Stimulated activated effector memory CD8-positive, alpha-beta T cell treated with anti-CD3 and anti-CD28 coated beads, Interleukin-12 subunit alpha, Interleukin-12 subunit beta, amount 100 ng/mL, for 72 hours (primary cell): Measurements from ENCODE around the gene MRPL40.

Experiments
- ATAC-seq: fragments of 150-1000 bp; cut with Tn5 transposase; 2 replicates; pipeline ENCODE4 v1.10.0; 2021
- DNase-seq, 2 donors: peaks; one replicate each; pipeline ENCODE4 v3.0.0; 2021 to 2022; ENCODE audit warnings: low spot score in 2 of 2
- H3K27ac Mint-ChIP-seq: one replicate; pipeline ENCODE4 v1.8.0; 2022; ENCODE audit warnings: mild to moderate bottlenecking, mixed read lengths
- H3K36me3 Mint-ChIP-seq: one replicate; pipeline ENCODE4 v1.8.0; 2022; ENCODE audit warnings: mild to moderate bottlenecking, mixed read lengths
- H3K4me1 Mint-ChIP-seq: one replicate; pipeline ENCODE4 v1.8.0; 2022; ENCODE audit warnings: mixed read lengths
- H3K4me3 Mint-ChIP-seq: one replicate; pipeline ENCODE4 v1.8.0; 2022; ENCODE audit warnings: mild to moderate bottlenecking, mixed read lengths
- H3K9me3 Mint-ChIP-seq: one replicate; pipeline ENCODE4 v1.8.0; 2022; ENCODE audit warnings: mixed read lengths

The MRPL40 gene

GRCh38 chr22:19432133-19432851 is at the start of gene MRPL40:
MRPL40 (plus strand) TSS chr22:19432545; CDS start chr22:19432555, 10 bp downstream.
- Mint-ChIP-seq H3K36me3 (peaks cover 69% of the 10 kb centered on the region), H3K4me1 (peaks cover 45% of the 10 kb centered on the region), H3K4me3 (peak within 1 kb of the TSS; percentile 79), H3K27ac (peak within 1 kb of the TSS; percentile 89), H3K9me3 (no peaks in the 10 kb centered on the region)
- ATAC-seq (peak; percentile 90), DNase-seq (peak; percentile 81 to 94)

GRCh38 chr22:19383292-19383691 is 49.1 kb upstream of the MRPL40 start:
- no peaks in the 10 kb centered on the region for H3K9me3 Mint-ChIP-seq
- peaks cover 100% of the 10 kb centered on the region for H3K36me3 Mint-ChIP-seq
- DNase-seq (no peak), ATAC-seq (no peak)
- no peaks in the 10 kb centered on the region for H3K4me1 Mint-ChIP-seq
- H3K4me3 Mint-ChIP-seq, result no peak overlapping the region
- no peak overlapping the region for H3K27ac Mint-ChIP-seq

DNA sequence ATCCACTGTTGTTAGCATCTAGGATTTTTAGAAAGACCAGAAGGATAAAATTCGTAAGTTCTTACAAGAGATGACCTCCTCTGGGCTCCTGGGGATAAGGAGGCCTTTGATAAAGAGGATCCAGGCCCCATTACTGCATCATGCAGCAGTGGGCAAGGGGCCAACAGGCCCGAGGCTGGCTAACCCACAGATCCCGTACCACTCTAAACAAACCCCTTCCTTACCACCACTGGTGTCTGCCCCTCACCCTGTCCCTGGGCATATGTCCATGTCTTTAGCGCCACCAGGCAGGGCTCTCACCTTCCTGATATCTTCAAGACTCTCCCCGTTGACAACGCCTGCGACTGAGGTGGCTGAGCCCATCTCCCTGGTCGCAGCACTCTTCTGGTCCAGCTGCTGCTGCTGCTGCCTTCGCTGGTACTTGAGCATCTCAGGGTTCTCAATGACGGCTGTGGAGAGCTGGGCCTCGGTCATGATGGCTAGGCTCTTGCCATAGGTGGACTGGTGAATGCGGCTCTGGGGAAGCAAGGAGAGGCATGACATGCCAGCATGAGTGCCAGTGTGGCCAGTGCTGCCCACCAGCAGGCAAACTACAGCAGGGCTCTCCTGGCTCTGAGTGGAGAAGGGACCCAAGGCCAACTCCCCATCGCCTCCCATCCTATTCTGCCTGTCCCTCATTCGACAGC is 47.0 kb upstream of the MRPL40 start:
- ATAC-seq, result no peak
- DNase-seq, result no peak
- no peak overlapping the region for H3K4me3 Mint-ChIP-seq
- H3K9me3 Mint-ChIP-seq, result no peaks in the 10 kb centered on the region
- no peaks in the 10 kb centered on the region for H3K4me1 Mint-ChIP-seq
- H3K27ac Mint-ChIP-seq, result no peak overlapping the region
- H3K36me3 Mint-ChIP-seq, result peaks cover 100% of the 10 kb centered on the region

GRCh38 chr22:19386248-19386647 is 46.1 kb upstream of the MRPL40 start:
- H3K9me3 Mint-ChIP-seq, result no peaks in the 10 kb centered on the region

GRCh38 chr22:19387038-19387437 is 45.3 kb upstream of the MRPL40 start:
- H3K4me3 Mint-ChIP-seq, result no peak overlapping the region
- no peak overlapping the region for H3K27ac Mint-ChIP-seq
- DNase-seq, result no peak
- H3K4me1 Mint-ChIP-seq, result no peaks in the 10 kb centered on the region
- ATAC-seq, result no peak
- peaks cover 100% of the 10 kb centered on the region for H3K36me3 Mint-ChIP-seq
- H3K9me3 Mint-ChIP-seq, result no peaks in the 10 kb centered on the region

More at GRCh38 chr22:19386248-19386647, 46.1 kb upstream of the MRPL40 start:
- no peaks in the 10 kb centered on the region for H3K4me1 Mint-ChIP-seq
- ATAC-seq (no peak), DNase-seq (no peak)
- no peak overlapping the region for H3K4me3 Mint-ChIP-seq
- H3K27ac Mint-ChIP-seq, result no peak overlapping the region
- H3K36me3 Mint-ChIP-seq, result peaks cover 100% of the 10 kb centered on the region

DNA sequence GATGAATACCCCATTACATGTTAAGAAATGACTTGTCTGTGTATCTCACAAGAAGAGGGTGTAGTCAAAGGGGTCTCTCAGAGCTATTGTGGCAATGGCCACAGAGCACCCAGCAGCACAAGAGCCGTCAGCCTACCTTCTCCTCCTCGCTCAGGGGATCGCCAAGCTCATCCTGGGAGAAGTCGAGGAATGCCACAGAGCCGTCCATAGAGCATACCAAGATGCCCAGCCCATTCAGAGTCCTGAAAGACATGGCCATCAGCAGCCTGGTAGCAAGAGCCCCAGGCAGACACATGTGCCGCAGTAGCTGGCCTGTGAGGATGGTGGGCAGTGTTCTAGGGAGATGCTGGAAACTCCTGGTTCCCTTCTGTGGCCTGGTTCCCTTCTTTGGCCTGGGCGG is 44.8 kb upstream of the MRPL40 start:
- ATAC-seq (no peak), DNase-seq (no peak)
- no peaks in the 10 kb centered on the region for H3K4me1 Mint-ChIP-seq
- H3K36me3 Mint-ChIP-seq, result peaks cover 100% of the 10 kb centered on the region
- H3K27ac Mint-ChIP-seq, result no peak overlapping the region
- H3K4me3 Mint-ChIP-seq, result no peak overlapping the region
- H3K9me3 Mint-ChIP-seq, result no peaks in the 10 kb centered on the region

DNA sequence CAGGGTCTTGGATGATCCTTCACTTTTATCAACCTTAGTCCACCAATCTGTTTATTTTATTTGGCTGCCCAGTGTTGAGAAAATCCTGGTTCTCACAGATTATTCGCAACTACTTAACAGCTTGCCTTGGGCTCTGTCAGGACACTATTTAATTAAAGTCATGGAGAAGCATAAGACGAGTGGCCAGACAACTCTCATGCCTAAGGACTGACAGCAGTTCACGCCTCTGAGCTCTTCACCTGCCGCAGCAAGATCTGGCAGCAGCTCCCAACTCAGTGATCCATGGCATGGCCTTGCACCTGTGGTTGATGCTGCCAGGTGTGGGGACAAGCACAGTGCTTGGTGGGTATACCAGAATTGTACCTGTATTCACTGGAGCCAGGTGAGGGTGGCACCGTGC is 38.6 kb upstream of the MRPL40 start:
- H3K9me3 Mint-ChIP-seq, result no peaks in the 10 kb centered on the region
- H3K4me1 Mint-ChIP-seq, result no peaks in the 10 kb centered on the region
- DNase-seq (no peak), ATAC-seq (no peak)
- no peak overlapping the region for H3K27ac Mint-ChIP-seq
- H3K36me3 Mint-ChIP-seq, result peaks cover 96% of the 10 kb centered on the region
- H3K4me3 Mint-ChIP-seq, result no peak overlapping the region

DNA sequence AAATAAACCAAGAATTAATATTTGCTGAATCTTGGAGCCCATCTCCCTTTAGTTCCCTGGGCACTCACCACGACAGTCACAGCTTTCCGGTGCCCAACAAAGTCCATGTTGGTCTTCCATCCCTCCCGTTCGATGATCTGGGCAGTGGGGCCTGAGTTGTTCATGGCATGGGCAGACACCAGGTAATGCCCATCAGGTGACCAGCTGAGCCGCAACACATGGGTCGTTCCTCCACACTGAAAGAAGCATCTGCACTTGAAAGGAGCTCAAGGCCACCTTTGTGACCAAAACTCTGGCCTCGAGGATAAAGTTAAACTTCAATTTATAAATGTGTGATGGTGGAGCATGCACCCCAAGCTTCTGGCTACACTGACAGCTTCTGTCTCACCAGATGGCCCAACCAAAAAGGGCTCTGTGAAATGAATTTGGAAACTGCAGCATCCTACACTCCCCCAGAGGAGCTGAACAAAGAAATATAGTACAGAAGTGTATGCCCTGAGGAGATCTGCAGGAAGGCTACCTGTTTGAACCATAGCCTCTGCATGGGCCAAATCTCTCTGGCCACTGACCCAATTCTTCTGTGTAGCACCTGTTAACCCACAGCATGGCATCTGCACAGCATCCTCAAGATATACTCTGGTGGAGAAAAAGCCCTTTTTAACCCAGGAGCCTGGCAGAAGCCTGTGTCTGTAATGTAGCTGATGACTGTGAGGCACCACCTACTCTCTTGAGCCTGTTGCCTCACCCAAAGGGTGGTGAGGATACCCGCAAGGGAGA is 37.9 kb upstream of the MRPL40 start:
- Mint-ChIP-seq H3K36me3 (peaks cover 96% of the 10 kb centered on the region), H3K4me3 (no peak overlapping the region), H3K27ac (peak overlapping the region; percentile 56), H3K9me3 (no peaks in the 10 kb centered on the region), H3K4me1 (no peaks in the 10 kb centered on the region)
- ATAC-seq (no peak), DNase-seq (no peak)

DNA sequence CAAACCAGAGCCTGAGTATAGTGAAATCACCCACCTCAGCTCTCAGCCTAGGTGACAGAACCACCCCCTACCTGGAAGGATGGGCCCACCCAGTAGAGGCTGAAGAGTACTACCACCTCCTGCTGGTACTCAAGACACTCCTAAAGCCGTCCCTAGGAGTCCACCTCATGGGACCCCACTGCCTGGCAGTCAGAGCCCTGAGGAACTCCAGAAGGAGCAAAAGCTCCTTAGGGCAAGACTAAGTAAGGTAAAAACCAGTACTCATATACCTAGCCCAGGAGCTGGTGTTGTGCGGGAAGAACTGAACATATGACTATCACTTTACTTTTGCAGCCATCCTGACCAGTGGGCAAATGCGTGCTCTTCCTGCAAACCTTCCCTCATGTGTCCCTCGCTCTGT is 37.1 kb upstream of the MRPL40 start:
- H3K4me3 Mint-ChIP-seq, result no peak overlapping the region
- peaks cover 94% of the 10 kb centered on the region for H3K36me3 Mint-ChIP-seq

DNA sequence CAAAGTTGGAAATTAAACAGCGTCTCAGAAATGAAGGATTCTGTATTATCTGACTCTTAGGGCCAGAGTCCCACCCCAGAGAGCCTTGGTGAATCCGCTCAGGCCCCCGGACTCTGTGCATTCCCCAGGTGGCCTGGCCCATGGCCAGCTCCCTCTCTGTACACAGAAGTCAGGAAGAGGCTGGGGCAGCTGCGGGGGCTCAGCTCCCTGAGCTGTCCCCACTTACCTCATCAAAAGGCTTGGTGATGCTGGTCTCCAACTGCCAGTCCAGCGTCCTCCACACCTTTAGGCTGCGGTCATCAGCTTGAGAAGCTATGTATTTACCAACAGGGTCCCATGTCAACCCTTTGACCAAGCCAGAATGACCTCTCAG is 35.8 kb upstream of the MRPL40 start:
- DNase-seq, result no peak
- Mint-ChIP-seq H3K4me1 (no peaks in the 10 kb centered on the region), H3K27ac (no peak overlapping the region), H3K4me3 (no peak overlapping the region), H3K9me3 (no peaks in the 10 kb centered on the region), H3K36me3 (peaks cover 89% of the 10 kb centered on the region)
- no peak for ATAC-seq

More for the DNA sequence above, 37.1 kb upstream of the MRPL40 start:
- ATAC-seq, result no peak
- no peaks in the 10 kb centered on the region for H3K9me3 Mint-ChIP-seq
- DNase-seq, result no peak
- no peaks in the 10 kb centered on the region for H3K4me1 Mint-ChIP-seq
- H3K27ac Mint-ChIP-seq, result peak overlapping the region; percentile 56

DNA sequence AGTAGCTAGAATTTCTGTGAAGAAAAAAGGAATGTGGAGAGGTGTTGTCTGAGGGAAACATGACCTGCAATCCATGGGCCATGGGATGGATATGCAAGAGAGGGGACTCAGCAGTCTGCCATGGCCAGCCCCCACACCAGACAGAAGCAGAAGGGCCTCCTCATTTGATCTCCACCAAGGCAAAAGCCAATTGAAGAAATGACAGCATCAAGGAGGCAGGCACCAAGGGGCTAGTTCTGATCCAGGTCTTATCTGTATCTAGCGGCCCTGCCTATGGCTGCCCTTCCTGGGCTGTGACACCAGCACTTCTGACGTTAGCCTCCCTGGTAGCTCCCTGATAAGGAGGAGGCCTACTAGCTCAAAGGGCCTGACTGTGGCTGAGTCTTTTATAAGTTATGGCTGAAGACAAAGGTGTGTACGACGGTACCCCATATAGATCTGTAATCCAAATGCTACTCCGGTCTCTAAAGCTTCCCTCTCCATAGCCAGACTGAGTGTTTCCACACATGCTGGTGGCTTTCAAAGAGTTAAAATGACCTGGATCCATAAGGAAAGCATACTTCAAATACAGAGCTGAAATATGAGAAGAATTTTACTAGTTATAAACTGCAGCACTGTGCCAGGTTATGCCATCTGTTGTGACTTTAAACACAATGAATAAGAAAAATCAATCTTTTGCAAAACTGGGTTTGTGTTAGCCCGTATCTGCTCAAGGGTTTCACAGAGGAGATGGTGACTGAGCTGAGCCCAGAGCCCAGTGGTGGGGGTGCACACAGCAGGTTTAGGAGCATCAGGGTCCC is 35.2 kb upstream of the MRPL40 start:
- peaks cover 89% of the 10 kb centered on the region for H3K36me3 Mint-ChIP-seq
- DNase-seq, result no peak
- no peaks in the 10 kb centered on the region for H3K9me3 Mint-ChIP-seq
- ATAC-seq, result no peak
- no peak overlapping the region for H3K4me3 Mint-ChIP-seq
- H3K4me1 Mint-ChIP-seq, result no peaks in the 10 kb centered on the region
- H3K27ac Mint-ChIP-seq, result peak overlapping the region; percentile 41

DNA sequence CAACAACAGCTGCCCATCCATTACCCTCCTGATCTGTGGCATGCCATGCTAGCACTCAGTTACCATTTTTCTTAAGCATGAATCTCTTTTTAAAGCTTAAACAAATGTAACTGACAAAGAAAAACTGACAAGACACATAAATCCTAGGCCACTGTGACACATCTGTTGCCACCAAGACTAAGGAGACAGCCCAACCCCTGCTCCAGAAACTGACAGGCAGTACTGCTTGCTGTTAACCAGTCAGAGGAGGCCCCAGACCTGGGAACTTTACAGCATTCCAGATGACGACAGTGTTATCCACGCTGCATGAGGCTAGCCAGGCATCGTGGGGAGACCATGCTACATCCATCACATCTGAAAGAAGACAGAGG is 34.6 kb upstream of the MRPL40 start:
- Mint-ChIP-seq H3K36me3 (peaks cover 89% of the 10 kb centered on the region), H3K27ac (peak overlapping the region; percentile 41), H3K9me3 (no peaks in the 10 kb centered on the region), H3K4me1 (no peaks in the 10 kb centered on the region), H3K4me3 (no peak overlapping the region)
- ATAC-seq, result no peak
- DNase-seq, result no peak

- Mint-ChIP-seq H3K36me3 (peaks cover 89% of the 10 kb centered on the region), H3K27ac (peak overlapping the region; percentile 41), H3K4me3 (no peak overlapping the region), H3K4me1 (no peaks in the 10 kb centered on the region), H3K9me3 (no peaks in the 10 kb centered on the region)
- ATAC-seq, result no peak
- no peak for DNase-seq
Observed at GRCh38 chr22:19398206-19398605, 34.1 kb upstream of the MRPL40 start.

DNA sequence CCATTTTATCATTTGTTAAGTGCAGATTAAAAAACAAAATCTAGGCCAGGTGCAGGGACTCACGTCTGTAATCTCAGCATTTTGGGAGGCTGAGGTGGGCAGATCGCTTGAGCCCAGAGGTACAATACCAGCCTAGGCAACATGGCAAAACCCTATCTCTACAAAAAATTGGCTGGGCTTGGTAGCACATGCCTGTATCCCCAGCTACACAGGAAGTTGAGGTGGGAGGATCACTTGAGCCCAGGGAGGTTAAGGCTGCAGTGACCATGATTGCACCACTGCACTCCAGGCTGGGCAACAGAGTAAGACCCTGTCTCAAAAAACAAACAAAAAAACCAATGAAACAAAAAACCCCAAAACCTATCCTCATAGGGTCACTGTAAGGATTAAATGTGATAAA is 33.7 kb upstream of the MRPL40 start:
- no peaks in the 10 kb centered on the region for H3K9me3 Mint-ChIP-seq
- ATAC-seq (no peak), DNase-seq (no peak)
- no peaks in the 10 kb centered on the region for H3K4me1 Mint-ChIP-seq
- no peak overlapping the region for H3K4me3 Mint-ChIP-seq
- peak overlapping the region; percentile 41 for H3K27ac Mint-ChIP-seq
- peaks cover 89% of the 10 kb centered on the region for H3K36me3 Mint-ChIP-seq

- DNase-seq (no peak), ATAC-seq (no peak)
- Mint-ChIP-seq H3K4me3 (no peak overlapping the region), H3K36me3 (peaks cover 90% of the 10 kb centered on the region), H3K9me3 (no peaks in the 10 kb centered on the region), H3K27ac (peak overlapping the region; percentile 24), H3K4me1 (no peaks in the 10 kb centered on the region)
Observed at GRCh38 chr22:19400881-19401280, 31.5 kb upstream of the MRPL40 start.
